ENCODE results near the gene NRAS. TPM values are rescaled to one million over a fixed set of nuclear protein-coding genes. Genes with fewer than 3 reads are reported as not detected.

Gene NRAS
- total RNA-seq, 2 experiments from 2014 or later: 28.9 to 30.4 TPM

DNA sequence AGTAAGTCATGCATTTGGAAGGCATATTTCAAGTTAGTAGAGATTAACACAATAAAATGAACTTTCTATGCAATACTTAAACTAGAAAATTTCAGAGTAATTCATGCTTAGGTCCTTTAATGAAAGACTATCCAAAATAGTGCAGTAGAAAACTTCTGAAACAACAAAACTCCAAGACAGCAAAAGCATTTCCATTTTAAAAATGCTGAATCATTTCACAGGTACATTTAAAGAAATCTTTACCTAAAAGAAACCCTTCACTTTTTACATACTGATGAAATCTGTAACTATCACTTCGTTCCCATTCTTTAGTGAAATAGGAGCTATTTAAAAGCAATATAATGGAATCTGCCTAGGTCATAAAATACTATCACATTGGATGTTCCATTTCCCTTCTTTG, 23.8 kb upstream of the NRAS start:
- ChIA-PET POLR2A (no interaction called here), CTCF (no interaction called here)
- intact Hi-C loops (cut with DNase I, micrococcal nuclease): loop anchor here in 1 of 2 experiments (2.0 kb wide), 1 partner anchor 14 kb away; no protein-coding TSS in a partner anchor
- H3K36me3 Mint-ChIP-seq (ENCODE audit: low read depth): peaks cover 90% of the 10 kb centered on the region
- TF ChIP-seq, protein P1, sequence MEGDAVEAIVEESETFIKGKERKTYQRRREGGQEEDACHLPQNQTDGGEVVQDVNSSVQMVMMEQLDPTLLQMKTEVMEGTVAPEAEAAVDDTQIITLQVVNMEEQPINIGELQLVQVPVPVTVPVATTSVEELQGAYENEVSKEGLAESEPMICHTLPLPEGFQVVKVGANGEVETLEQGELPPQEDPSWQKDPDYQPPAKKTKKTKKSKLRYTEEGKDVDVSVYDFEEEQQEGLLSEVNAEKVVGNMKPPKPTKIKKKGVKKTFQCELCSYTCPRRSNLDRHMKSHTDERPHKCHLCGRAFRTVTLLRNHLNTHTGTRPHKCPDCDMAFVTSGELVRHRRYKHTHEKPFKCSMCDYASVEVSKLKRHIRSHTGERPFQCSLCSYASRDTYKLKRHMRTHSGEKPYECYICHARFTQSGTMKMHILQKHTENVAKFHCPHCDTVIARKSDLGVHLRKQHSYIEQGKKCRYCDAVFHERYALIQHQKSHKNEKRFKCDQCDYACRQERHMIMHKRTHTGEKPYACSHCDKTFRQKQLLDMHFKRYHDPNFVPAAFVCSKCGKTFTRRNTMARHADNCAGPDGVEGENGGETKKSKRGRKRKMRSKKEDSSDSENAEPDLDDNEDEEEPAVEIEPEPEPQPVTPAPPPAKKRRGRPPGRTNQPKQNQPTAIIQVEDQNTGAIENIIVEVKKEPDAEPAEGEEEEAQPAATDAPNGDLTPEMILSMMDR (IDR thresholded peaks at IDR 0.05): no peak
- Histone ChIP-seq H3K4me1 (ENCODE audit: insufficient read depth, low read length) (peaks cover 7% of the 10 kb centered on the region), H3K9me3 (ENCODE audit: control insufficient read depth in 1 of 2, insufficient read depth in 1 of 2, low read length in 2 of 2) (no peaks in the 10 kb centered on the region), H3K27ac (ENCODE audit: low read depth in 1 of 2, low read length in 2 of 2) (no peak overlapping the region), H3K4me3 (ENCODE audit: low read length) (no peak overlapping the region), H3K27me3 (ENCODE audit: control insufficient read depth in 1 of 2, insufficient read depth in 2 of 2, low read length in 2 of 2) (no peaks in the 10 kb centered on the region), H3K36me3 (ENCODE audit: insufficient read depth, low read length) (peaks cover 91% of the 10 kb centered on the region)
- no peak overlapping the region for H3K27ac Mint-ChIP-seq
- no peak for DNase-seq
- no peak overlapping the region for H3K4me3 Mint-ChIP-seq
- ATAC-seq (ENCODE audit: poor library complexity): no peak
- H3K9me3 Mint-ChIP-seq: no peaks in the 10 kb centered on the region
- peaks cover 68% of the 10 kb centered on the region for H3K4me1 Mint-ChIP-seq (ENCODE audit: low read depth)
- H3K27me3 Mint-ChIP-seq: no peaks in the 10 kb centered on the region

DNA sequence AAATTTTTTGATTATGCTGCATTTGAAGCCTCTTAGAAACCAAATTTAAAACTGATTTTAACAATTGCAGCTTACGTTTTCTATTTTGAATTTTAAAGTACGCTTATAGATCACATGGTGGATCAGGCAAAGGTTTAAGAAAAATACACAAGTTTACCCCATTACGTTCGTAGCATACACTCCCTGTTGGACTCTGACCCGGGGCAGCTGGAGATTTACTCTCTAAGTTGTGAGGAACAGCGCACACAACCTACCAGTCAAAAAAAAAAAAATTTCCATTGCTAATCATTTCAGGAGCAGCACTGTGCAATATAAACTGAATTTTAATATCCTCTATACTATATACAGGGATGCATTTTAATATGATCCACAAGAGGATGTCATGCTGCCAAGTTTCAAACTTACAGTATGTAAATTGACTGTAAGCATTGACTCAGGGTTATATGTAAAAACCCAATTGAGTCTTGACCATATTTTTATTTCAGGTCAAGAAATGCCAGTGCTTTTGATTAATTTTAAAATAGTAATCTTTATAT, 20.8 kb upstream of the NRAS start:
- DNase-seq: no peak
- no peak overlapping the region for H3K4me3 Mint-ChIP-seq
- CTCF ChIA-PET: no interaction called here
- H3K36me3 Mint-ChIP-seq (ENCODE audit: low read depth): peaks cover 93% of the 10 kb centered on the region
- no peak overlapping the region for H3K27ac Mint-ChIP-seq
- peaks cover 46% of the 10 kb centered on the region for H3K4me1 Mint-ChIP-seq (ENCODE audit: low read depth)
- no peaks in the 10 kb centered on the region for H3K27me3 ChIP-seq (ENCODE audit: control insufficient read depth in 1 of 2, insufficient read depth in 2 of 2, low read length in 2 of 2)
- POLR2A ChIA-PET: interaction anchor here (1.1 to 1.5 kb wide), 2 partner anchors 18 to 21 kb away, joined by 3 read pairs; no protein-coding TSS in a partner anchor
- peaks cover 94% of the 10 kb centered on the region for H3K36me3 ChIP-seq (ENCODE audit: insufficient read depth, low read length)
- H3K9me3 ChIP-seq (ENCODE audit: control insufficient read depth in 1 of 2, insufficient read depth in 1 of 2, low read length in 2 of 2): no peaks in the 10 kb centered on the region
- ATAC-seq (ENCODE audit: poor library complexity): no peak
- no peaks in the 10 kb centered on the region for H3K4me1 ChIP-seq (ENCODE audit: insufficient read depth, low read length)
- no peak overlapping the region for H3K27ac ChIP-seq (ENCODE audit: low read depth in 1 of 2, low read length in 2 of 2)
- H3K9me3 Mint-ChIP-seq: no peaks in the 10 kb centered on the region
- intact Hi-C loops (cut with DNase I, micrococcal nuclease): no loop called here
- H3K4me3 ChIP-seq (ENCODE audit: low read length): no peak overlapping the region
- H3K27me3 Mint-ChIP-seq: no peaks in the 10 kb centered on the region
- TF ChIP-seq, protein P1 (IDR thresholded peaks at IDR 0.05): no peak

DNA sequence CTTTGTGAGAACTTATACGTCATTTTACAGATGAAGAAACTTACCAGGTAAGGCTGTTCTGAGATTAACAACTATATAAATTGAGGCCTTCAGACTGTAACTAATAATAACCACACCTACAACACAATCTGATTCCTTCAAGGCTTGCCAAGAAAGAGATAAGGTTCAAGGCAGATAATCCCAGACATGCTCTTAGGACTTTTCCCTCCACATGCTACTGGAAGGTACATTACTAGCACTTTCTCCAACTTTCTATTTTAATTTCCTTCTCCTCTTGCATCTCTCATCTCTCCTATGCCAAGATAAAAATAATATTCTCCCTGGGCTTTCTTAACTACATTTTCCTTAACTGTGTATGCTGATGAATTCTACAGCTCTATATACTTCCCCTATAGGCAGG, 18.9 kb upstream of the NRAS start:
- ATAC-seq (ENCODE audit: poor library complexity): no peak
- Mint-ChIP-seq H3K27ac (peak overlapping the region; percentile 40), H3K9me3 (no peaks in the 10 kb centered on the region), H3K4me1 (ENCODE audit: low read depth) (peaks cover 31% of the 10 kb centered on the region), H3K27me3 (no peaks in the 10 kb centered on the region), H3K36me3 (ENCODE audit: low read depth) (peaks cover 93% of the 10 kb centered on the region), H3K4me3 (no peak overlapping the region)
- no peak overlapping the region for H3K27ac ChIP-seq (ENCODE audit: low read depth in 1 of 2, low read length in 2 of 2)
- no peak overlapping the region for H3K4me3 ChIP-seq (ENCODE audit: low read length)
- no peak for DNase-seq
- peaks cover 95% of the 10 kb centered on the region for H3K36me3 ChIP-seq (ENCODE audit: insufficient read depth, low read length)
- H3K4me1 ChIP-seq (ENCODE audit: insufficient read depth, low read length): no peaks in the 10 kb centered on the region
- ChIA-PET CTCF (no interaction called here), POLR2A (no interaction called here)
- TF ChIP-seq, protein P1 (IDR thresholded peaks at IDR 0.05): no peak
- intact Hi-C loops (cut with DNase I, micrococcal nuclease): no loop called here
- H3K9me3 ChIP-seq (ENCODE audit: control insufficient read depth in 1 of 2, insufficient read depth in 1 of 2, low read length in 2 of 2): no peaks in the 10 kb centered on the region
- H3K27me3 ChIP-seq (ENCODE audit: control insufficient read depth in 1 of 2, insufficient read depth in 2 of 2, low read length in 2 of 2): no peaks in the 10 kb centered on the region
